ENCODE measurements around the gene REM1. TPM values are rescaled to one million over a fixed set of nuclear protein-coding genes. Genes with fewer than 3 reads are reported as not detected.
"Not testable (repeated sequence)": the region's sequence is repeated elsewhere in the genome, so short reads cannot be mapped to it uniquely, and the experiment has no call there.

REM1 gene
- total RNA-seq, result 4.5 TPM

GRCh38 chr20:31474758-31475427, at the start of gene REM1, which contains the start of gene DEFB124:
Gene REM1, plus strand, starts transcription at chr20:31475288. Its CDS starts 1,158 bp downstream, at chr20:31476446.
Gene DEFB124, minus strand, starts transcription at chr20:31475127. Its CDS starts 2,114 bp downstream, at chr20:31473013.
- DNase-seq, result peak; percentile 36

DNA sequence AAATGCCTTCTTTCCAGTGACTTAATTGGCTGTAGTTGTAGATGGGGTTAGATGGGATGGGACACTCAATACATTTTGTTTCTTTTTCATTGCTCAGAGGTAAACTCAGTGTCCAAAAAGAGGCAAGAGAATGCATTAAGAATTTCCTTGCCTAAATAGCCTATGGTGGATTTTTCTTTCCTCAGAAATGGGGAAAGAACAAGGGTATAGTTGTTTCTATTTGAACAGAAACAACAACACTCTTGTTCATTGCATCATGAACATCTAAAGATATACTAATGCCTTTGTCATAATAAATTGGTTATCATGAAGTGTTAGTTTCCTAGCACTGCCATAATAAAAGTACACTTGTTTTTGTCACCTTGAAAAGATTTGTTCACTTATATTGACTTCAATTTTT, 49.3 kb upstream of the REM1 start:
- DNase-seq, result no peak

DNA sequence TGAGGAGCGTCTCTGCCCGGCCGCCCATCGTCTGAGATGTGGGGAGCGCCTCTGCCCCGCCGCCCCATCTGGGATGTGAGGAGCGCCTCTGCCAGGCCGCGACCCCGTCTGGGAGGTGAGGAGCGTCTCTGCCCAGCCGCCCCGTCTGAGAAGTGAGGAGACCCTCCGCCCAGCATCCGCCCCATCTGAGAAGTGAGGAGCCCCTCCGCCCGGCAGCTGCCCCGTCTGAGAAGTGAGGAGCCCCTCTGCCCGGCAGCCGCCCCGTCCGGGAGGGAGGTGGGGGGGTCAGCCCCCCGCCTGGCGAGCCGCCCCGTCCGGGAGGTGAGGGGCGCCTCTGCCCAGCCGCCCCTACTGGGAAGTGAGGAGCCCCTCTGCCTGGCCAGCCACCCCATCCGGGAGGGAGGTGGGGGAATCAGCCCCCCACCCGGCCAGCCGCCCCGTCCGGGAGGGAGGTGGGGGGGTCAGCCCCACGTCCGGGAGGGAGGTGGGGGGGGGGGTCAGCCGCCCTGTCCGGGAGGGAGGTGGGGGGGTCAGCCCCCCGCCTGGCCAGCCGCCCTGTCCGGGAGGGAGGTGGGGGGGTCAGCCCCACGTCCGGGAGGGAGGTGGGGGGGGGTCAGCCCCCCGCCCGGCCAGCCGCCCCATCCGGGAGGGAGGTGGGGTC, 48.1 kb upstream of the REM1 start:
- DNase-seq, result not testable (repeated sequence)

GRCh38 chr20:31427576-31427975, 47.5 kb upstream of the REM1 start:
- not testable (repeated sequence) for DNase-seq

DNA sequence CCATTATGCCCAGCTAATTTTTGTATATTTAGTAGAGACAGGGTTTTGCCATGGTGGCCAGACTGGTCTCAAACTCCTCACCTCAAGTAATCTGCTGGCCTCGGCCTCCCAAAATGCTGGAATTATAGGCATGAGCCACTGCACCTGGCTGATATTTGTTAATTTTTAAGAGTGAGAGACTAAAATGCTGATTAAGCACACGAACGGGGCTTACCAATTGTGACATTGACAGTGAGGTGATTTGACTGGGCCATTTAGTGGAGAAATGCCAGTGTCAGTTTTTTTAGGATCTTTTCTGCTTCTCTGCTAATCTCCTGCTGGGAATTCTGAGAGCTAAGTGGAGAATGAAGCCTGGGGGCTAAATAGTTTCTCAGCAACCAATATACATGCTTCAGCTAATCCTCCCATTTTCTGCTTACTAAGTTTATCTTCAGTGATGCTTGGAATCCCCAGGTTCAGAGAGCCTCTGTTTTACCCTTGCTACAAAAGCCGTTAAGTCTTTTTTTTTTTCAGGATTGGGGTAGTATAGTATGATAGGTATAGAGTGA, 44.4 kb upstream of the REM1 start:
- no peak for DNase-seq

GRCh38 chr20:31440012-31440659, 35.0 kb upstream of the REM1 start, which contains the start of gene DEFB123:
Gene DEFB123, plus strand, starts transcription at chr20:31440632. Its CDS starts 67 bp downstream, at chr20:31440699.
- no peak for DNase-seq

GRCh38 chr20:31446084-31446819, 28.8 kb upstream of the REM1 start:
- no peak for DNase-seq

GRCh38 chr20:31449511-31450414, 25.3 kb upstream of the REM1 start:
- no peak for DNase-seq

GRCh38 chr20:31452575-31452974, 22.5 kb upstream of the REM1 start:
- no peak for DNase-seq

DNA sequence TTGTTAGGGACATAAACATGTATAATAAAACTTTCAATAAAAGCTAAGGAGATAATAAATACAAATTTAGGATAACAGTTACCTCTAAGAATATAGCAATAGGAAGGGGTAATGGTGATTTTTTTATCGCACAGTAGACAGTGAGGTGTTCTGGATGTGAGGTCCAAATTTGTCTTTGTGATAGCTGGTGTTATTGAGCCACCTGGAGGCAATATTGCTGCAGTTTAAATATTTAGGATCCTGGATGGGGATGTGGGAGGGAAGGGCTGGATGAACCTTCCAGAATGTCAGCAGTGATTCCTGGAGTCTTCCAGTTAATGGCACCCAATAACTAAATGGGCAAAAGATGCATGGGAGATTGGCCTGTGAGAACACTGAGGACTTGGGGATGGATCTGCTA, 20.7 kb upstream of the REM1 start:
- DNase-seq, result no peak

GRCh38 chr20:31470946-31471345, 4.1 kb upstream of the REM1 start:
- DNase-seq, result not testable (repeated sequence)

GRCh38 chr20:31472395-31473330, 2.4 kb upstream of the REM1 start:
- DNase-seq, result peak; percentile 33

DNA sequence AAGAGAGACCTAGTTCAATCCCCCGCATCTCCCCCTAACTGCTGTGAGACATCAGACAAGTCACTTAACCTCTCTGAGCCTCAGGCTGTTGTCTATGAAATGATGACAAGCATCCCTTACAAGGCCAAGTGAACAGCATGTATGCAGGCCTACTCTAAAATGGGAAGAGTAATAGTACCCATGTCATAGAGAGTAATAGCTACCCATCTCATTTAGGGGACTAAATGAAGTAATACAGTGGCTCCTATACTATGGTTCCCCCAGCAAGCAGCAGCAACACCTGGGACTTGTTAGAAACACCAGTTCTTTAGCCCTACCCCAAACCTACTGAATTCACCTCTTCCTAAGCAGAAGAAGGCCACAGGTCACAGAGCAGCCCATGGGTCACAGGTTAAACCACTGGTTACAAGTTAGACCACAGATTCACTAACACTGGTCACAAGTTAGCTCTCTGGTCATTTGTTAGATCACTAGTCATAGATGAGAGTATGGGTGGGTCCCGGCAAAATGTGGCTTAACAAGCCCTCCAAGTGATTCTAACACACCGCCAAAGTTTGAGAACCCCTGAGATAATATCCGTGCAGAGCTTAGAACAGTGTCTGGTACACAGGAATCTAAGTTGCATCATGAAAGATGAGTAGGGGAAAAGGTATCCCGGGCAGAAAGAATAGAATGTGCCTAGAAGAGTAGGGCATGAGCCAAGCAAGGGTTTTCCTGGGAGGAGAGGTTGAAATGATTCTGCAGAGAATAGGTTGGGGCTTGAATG, 1.6 kb upstream of the REM1 start:
- DNase-seq, result no peak

- DNase-seq, result no peak
These were observed 1.0 kb upstream of the REM1 start for GRCh38 chr20:31474097-31474436.

DNA sequence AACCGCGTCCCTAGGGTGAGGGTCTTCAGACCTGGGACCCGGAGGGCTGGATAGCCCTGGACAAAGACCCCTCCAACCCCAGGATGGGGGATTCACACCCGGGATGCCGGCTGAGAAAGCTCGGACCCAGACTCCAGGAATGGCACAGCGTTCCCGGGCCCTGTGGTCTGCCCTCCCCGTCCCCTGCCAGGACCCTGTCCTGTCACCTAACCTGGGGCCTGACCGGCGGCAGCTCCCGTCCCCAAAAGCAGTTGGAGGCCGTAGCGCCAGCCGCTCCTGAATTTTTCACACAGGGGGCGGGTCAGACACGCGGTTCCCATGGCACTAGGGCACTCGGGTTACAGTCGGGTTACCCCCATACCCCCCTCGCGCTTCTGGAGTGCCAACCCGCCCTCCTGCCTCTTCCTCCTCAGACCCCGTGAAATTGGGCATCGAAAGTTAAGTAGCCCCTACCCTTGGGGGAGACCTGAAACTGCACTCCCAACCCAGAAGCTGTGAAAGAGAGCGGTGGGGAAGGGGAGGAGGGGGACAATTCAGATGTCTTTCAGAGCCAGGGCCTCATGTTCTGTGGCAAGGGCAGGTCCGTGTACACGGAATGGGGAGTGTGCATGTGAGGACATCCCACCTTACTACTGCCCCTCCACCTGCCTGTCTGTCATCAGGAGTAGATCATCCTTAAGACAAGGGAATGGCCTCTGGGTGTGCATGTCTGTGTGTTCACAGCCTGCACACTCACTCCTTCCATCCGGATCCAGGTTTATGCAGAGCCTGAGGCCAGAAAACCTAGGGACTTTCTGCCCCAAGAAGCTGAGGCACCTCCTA, 595 bp downstream of the REM1 start:
- DNase-seq, result peak; percentile 24

DNA sequence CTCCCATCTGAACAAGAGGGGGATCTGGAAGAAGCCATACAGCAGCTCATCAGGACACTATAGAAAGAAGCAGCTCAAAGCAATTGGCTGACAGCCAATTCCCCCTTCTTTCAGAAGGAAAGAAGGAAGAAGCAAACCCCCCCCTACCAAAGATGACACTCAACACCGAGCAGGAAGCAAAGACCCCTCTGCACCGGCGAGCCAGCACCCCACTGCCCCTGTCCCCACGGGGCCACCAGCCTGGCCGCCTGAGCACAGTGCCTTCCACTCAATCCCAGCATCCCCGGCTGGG, 1.2 kb downstream of the REM1 start:
- DNase-seq, result no peak

- DNase-seq, result no peak
These were observed 1.6 kb downstream of the REM1 start for GRCh38 chr20:31476643-31477215.

GRCh38 chr20:31484001-31484400, 8.9 kb downstream of the REM1 start:
- DNase-seq, result peak; percentile 49

Data from tongue (tissue), 2 donors.